Erythroblast (primary cell): ENCODE results near the gene GTSF1L.

Source experiments
- GATA1 ChIP-seq: IDR thresholded peaks from 2 replicates; pipeline ENCODE4 v1.6.1; 2011; ENCODE audit warnings: low read depth, mild to moderate bottlenecking, control low read depth, low read length, moderate library complexity
- POLR2A ChIP-seq: IDR thresholded peaks from 2 replicates; pipeline ENCODE4 v1.6.1; 2011; ENCODE audit warnings: mild to moderate bottlenecking, low read length

GRCh38 chr20:43739148-43739749, 12.4 kb upstream of the GTSF1L start:
- TF ChIP-seq POLR2A, result no peak
- TF ChIP-seq GATA1, result no peak
